ENCODE measurements around the gene NDST1. TPM values are rescaled to one million over a fixed set of nuclear protein-coding genes. Genes with fewer than 3 reads are reported as not detected.

Gene NDST1
- total RNA-seq, 2 experiments from 2014 or later = 2.9 to 3.3 TPM

GRCh38 chr5:150582241-150583109 is 74.5 kb downstream of the NDST1 start:
- no peak overlapping the region for H3K4me3 Mint-ChIP-seq
- H3K36me3 Mint-ChIP-seq (ENCODE audit: low read depth) = no peaks in the 10 kb centered on the region
- TF ChIP-seq CTCF (IDR thresholded peaks at IDR 0.05) = no peak
- POLR2A ChIA-PET = no interaction called here
- DNase-seq (no peak), ATAC-seq (no peak)
- H3K27me3 Mint-ChIP-seq = peaks cover 9% of the 10 kb centered on the region
- no peaks in the 10 kb centered on the region for H3K4me1 Mint-ChIP-seq (ENCODE audit: low read depth)
- H3K9me3 Mint-ChIP-seq = no peaks in the 10 kb centered on the region
- intact Hi-C loops (cut with micrococcal nuclease) = no loop called here
- H3K27ac Mint-ChIP-seq = no peak overlapping the region
- CTCF ChIA-PET = interaction anchor here (3.7 kb wide), 1 partner anchor 22 kb away, joined by 11 read pairs; no protein-coding TSS in a partner anchor

GRCh38 chr5:150583541-150584225 is 75.8 kb downstream of the NDST1 start:
- H3K27me3 Mint-ChIP-seq = peaks cover 9% of the 10 kb centered on the region
- no peak for TF ChIP-seq CTCF (IDR thresholded peaks at IDR 0.05)
- ChIA-PET POLR2A (no interaction called here), CTCF (no interaction called here)
- H3K9me3 Mint-ChIP-seq = no peaks in the 10 kb centered on the region
- intact Hi-C loops (cut with micrococcal nuclease) = no loop called here
- H3K4me3 Mint-ChIP-seq = no peak overlapping the region
- no peaks in the 10 kb centered on the region for H3K4me1 Mint-ChIP-seq (ENCODE audit: low read depth)
- H3K36me3 Mint-ChIP-seq (ENCODE audit: low read depth) = no peaks in the 10 kb centered on the region
- no peak for ATAC-seq
- DNase-seq = no peak
- H3K27ac Mint-ChIP-seq = no peak overlapping the region

GRCh38 chr5:150584556-150585335 is 76.8 kb downstream of the NDST1 start:
- no peaks in the 10 kb centered on the region for H3K4me1 Mint-ChIP-seq (ENCODE audit: low read depth)
- POLR2A ChIA-PET = no interaction called here
- peaks cover 9% of the 10 kb centered on the region for H3K27me3 Mint-ChIP-seq
- intact Hi-C loops (cut with micrococcal nuclease) = no loop called here
- no peak overlapping the region for H3K27ac Mint-ChIP-seq
- CTCF ChIA-PET = no interaction called here
- no peaks in the 10 kb centered on the region for H3K9me3 Mint-ChIP-seq
- no peak for ATAC-seq
- H3K36me3 Mint-ChIP-seq (ENCODE audit: low read depth) = no peaks in the 10 kb centered on the region
- no peak for TF ChIP-seq CTCF (IDR thresholded peaks at IDR 0.05)
- no peak overlapping the region for H3K4me3 Mint-ChIP-seq
- DNase-seq = no peak

DNA sequence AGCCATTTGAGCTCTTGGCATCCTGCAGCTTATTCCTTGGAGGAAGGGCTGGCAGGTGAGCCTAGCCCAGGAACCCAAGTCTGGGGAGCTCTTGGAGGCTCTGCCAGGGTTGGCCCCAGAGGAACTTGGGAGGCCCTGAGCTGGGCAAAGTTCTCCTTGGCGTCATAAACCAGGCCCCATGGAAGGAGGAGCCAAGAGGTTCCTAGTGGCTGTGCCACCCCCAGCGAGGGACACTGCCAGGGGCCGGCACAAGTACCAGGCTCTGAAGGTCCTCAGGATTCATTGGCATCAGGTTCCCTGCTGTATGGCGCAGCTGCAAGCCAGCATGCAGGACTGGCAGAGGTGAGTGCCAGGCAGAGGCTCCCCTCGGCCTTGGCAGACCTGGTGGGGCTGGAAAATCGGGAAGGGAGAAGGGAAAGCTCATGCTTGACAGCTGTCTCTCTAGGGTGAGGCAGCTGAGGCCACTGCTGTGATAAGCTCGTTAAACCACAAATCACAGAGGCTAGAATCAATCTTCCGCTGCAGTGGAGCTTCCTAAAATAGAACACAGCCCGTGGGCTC is 77.9 kb downstream of the NDST1 start:
- Mint-ChIP-seq H3K27me3 (peaks cover 9% of the 10 kb centered on the region), H3K4me1 (ENCODE audit: low read depth) (no peaks in the 10 kb centered on the region), H3K36me3 (ENCODE audit: low read depth) (no peaks in the 10 kb centered on the region), H3K27ac (no peak overlapping the region), H3K9me3 (no peaks in the 10 kb centered on the region), H3K4me3 (no peak overlapping the region)
- intact Hi-C loops (cut with micrococcal nuclease) = no loop called here
- POLR2A ChIA-PET = no interaction called here
- DNase-seq (no peak), ATAC-seq (no peak)
- TF ChIP-seq CTCF (IDR thresholded peaks at IDR 0.05) = no peak
- CTCF ChIA-PET = interaction anchor here (0.9 to 1.0 kb wide), 2 partner anchors 11 to 24 kb away, joined by 3 read pairs; no protein-coding TSS in a partner anchor

Data from activated CD8-positive, alpha-beta T cell treated with anti-CD3 and anti-CD28 coated beads for 36 hours (primary cell).